Heart right ventricle (tissue), 16 donors: ENCODE data around the gene ABI2. TPM values are rescaled to one million over a fixed set of nuclear protein-coding genes. Genes with fewer than 3 reads are reported as not detected.
"Not testable (repeated sequence)": the region's sequence is repeated elsewhere in the genome, so short reads cannot be mapped to it uniquely, and the experiment has no call there.

ENCODE experiments used
- ATAC-seq, 8 donors: fragments of 200-7000 bp; cut with Tn5 transposase; one replicate each; pipeline ENCODE4 v1.9.1; 2020; ENCODE audit warnings: mild to moderate bottlenecking in 8 of 8, moderate library complexity in 8 of 8, moderate number of reproducible peaks in 1 of 8
- DNase-seq, 2 donors: peaks; one replicate each; pipeline ENCODE4 v3.0.0-alpha.2; 2020
- H3K27ac ChIP-seq, 10 donors: fragments of 200-600 bp; sonication (generic) in 2 of 10; one replicate each; pipeline versions ENCODE4 v1.5.0 to v1.8.0; 2020 to 2022; ENCODE audit warnings: mild to moderate bottlenecking in 3 of 10
- H3K27me3 ChIP-seq, 7 donors: fragments of 200-600 bp; one replicate each; pipeline ENCODE4 v1.8.0; 2021 to 2022; ENCODE audit warnings: mild to moderate bottlenecking in 2 of 7
- H3K36me3 ChIP-seq, 9 donors: fragments of 200-600 bp; sonication (generic) in 1 of 9; one replicate each; pipeline versions ENCODE4 v1.5.0 to v1.8.0; 2020 to 2022; ENCODE audit warnings: mild to moderate bottlenecking in 2 of 9
- H3K4me1 ChIP-seq, 9 donors: fragments of 200-600 bp; sonication (generic) in 1 of 9; one replicate each; pipeline versions ENCODE4 v1.5.0 to v1.8.0; 2020 to 2022; ENCODE audit warnings: mild to moderate bottlenecking in 4 of 9
- H3K4me3 ChIP-seq, 10 donors: fragments of 200-600 bp; sonication (generic) in 2 of 10; one replicate each; pipeline versions ENCODE4 v1.5.0 to v1.8.0; 2020 to 2022; ENCODE audit warnings: mild to moderate bottlenecking in 7 of 10, moderate library complexity in 2 of 10
- H3K9me3 ChIP-seq, 11 donors: fragments of 200-600 bp in 10 of 11; sonication (generic) in 2 of 11; one replicate each; pipeline versions ENCODE4 v1.5.0 to v1.8.0; 2013 to 2022; ENCODE audit warnings: mild to moderate bottlenecking in 2 of 11, control low read depth in 1 of 11, moderate library complexity in 1 of 11
- WGBS, 2 donors: extraction: QIAGEN DNeasy Blood & Tissue Kit; methylation state at CpG; one replicate each; pipeline ENCODE4 v1.1.7; 2013; ENCODE audit warnings: inconsistent platforms in 1 of 2; 5-methylcytosine and 5-hydroxymethylcytosine counted together
- intact Hi-C, 10 donors: fragments of 100-400 bp; cut with DNase I; formaldehyde crosslinking; loops; one replicate each; pipeline versions ENCODE4 v1.11.1 to v1.14.2; 2022
- polyA plus RNA-seq, 2 donors: library from polyadenylated mRNA; stranded (reverse); fragments of 200-250 nt; gene quantifications; one replicate each; pipeline ENCODE4 v1.2.3, GENCODE V29; 2013
- total RNA-seq, 10 donors: library from RNA; stranded (reverse); fragmentation: NEBNext Ultra II Directional in 3 of 10; extraction: Animal tissue kit (Norgen Biotek cat#: 25700) in 3 of 10; gene quantifications; one replicate each; pipeline versions ENCODE4 v1.2.1 to v1.2.4, GENCODE V29; 2021 to 2023
- TF ChIP-seq, protein P1 (sequence below), 9 donors: fragments of 200-600 bp; sonication (generic) in 2 of 9; IDR thresholded peaks; one replicate each; pipeline versions ENCODE4 v1.5.0 to v1.8.0; 2021 to 2022; ENCODE audit warnings: antibody characterized with exemption in 9 of 9, mild to moderate bottlenecking in 5 of 9, moderate library complexity in 1 of 9
- donor health status: Arrhythmogenic right ventricular cardiomyopathy.
- donor health status: ischemic (EF 13 %, LVEDD 7.1; RV severe dilation, severe dysfunction).
- donor health status: healthy with polysubstance abuse.
- donor health status: DM: no; HTN: yes; CAD: no.
- donor health status: DM: no; HTN: no; CAD: no.
- donor health status: ischemic (EF 25% LVEDD 6.9; RV normal size, moderate dysfunction).
- donor health status: ischemic (EF 25% LVEDD 5.7; RV mildly dilated, moderate dysfunction).
- donor health status: healthy.
- donor health status: DM: yes; HTN: yes; CAD: no.
- donor health status: Ischemic cardiomyopathy.
- donor health status: ischemic (EF 35%, LVEDD 5.7; RV mildly dilated, moderate dysfunction).
- donor health status: nonischemic (EF 11% LVEDD 7.7; RV severe dilation, severe dysfunction).
- donor health status: DM: yes; HTN: yes; CAD: no.
- donor health status: PGD.
- donor health status: ischemic (EF 29% LVEDD 5.4; RV normal size, mild dysfunction).
- donor health status: nonischemic (EF 23%, LVEDD 6.1; RV moderate dilation, normal function).

Gene ABI2
- total and polyA plus RNA-seq, 12 donors, result 12.9 to 76.8 (median 55.7) TPM

DNA sequence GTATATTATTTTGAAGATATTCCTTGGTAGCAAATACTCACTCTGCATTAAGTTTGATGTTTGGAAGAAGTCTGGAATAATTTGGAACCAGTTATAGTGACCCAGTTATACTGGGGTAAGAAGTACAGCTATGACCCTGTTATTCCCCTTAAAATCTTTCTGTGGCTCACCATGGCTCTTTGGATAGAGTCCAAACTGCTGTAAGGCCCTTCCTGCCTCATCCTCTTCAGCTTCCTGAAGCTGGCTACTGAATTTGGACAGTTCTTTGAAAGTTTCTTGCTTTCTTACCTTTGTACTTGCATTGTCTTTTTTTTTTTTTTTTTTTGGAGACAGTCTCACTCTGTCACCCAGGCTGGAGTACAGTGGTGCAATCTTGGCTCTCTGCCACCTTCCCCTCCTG lies 85.6 kb downstream of the ABI2 start:
- ATAC-seq, result peak in 1 of 8 donors; percentile 45
- H3K27ac ChIP-seq, result peak overlapping the region in 1 of 10 donors; percentile 9
- H3K9me3 ChIP-seq, result peaks cover 0 to 5% (median 0%) of the 10 kb centered on the region in 11 donors
- TF ChIP-seq, protein P1, sequence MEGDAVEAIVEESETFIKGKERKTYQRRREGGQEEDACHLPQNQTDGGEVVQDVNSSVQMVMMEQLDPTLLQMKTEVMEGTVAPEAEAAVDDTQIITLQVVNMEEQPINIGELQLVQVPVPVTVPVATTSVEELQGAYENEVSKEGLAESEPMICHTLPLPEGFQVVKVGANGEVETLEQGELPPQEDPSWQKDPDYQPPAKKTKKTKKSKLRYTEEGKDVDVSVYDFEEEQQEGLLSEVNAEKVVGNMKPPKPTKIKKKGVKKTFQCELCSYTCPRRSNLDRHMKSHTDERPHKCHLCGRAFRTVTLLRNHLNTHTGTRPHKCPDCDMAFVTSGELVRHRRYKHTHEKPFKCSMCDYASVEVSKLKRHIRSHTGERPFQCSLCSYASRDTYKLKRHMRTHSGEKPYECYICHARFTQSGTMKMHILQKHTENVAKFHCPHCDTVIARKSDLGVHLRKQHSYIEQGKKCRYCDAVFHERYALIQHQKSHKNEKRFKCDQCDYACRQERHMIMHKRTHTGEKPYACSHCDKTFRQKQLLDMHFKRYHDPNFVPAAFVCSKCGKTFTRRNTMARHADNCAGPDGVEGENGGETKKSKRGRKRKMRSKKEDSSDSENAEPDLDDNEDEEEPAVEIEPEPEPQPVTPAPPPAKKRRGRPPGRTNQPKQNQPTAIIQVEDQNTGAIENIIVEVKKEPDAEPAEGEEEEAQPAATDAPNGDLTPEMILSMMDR (IDR thresholded peaks at IDR 0.05), result no peak
- H3K27me3 ChIP-seq, result no peaks in the 10 kb centered on the region
- peaks cover 2 to 26% (median 20%) of the 10 kb centered on the region in 9 donors for H3K4me1 ChIP-seq
- peaks cover 0 to 65% (median 22%) of the 10 kb centered on the region in 9 donors for H3K36me3 ChIP-seq
- intact Hi-C loops, result no loop called here
- DNase-seq, result peak in 1 of 2 donors; percentile 12
- no peak overlapping the region for H3K4me3 ChIP-seq

DNA sequence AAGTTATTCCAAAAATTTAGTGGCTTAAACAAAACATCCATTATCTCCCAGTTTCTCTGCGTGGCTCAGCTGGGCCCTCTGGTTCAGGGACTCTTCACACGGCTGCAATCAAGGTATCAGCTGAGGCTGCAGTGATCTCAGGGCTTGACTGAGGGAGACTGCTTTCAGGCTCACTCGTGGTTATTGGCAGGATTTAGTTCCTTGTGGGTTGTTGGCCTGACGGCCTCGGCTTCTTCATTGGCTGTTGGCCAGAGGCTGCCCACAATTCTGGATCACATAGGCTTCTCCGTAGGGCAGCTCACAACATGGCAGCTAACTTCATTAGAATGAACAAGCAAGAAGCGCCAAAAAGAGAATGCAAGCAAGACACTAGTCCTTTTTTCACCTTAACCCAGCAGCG lies 90.1 kb downstream of the ABI2 start:
- WGBS, 2 donors, result 82 to 86% methylated on average over 8 of the region's 8 CpGs
- ATAC-seq, result no peak
- peaks cover 0 to 11% (median 8%) of the 10 kb centered on the region in 9 donors for H3K4me1 ChIP-seq

DNA sequence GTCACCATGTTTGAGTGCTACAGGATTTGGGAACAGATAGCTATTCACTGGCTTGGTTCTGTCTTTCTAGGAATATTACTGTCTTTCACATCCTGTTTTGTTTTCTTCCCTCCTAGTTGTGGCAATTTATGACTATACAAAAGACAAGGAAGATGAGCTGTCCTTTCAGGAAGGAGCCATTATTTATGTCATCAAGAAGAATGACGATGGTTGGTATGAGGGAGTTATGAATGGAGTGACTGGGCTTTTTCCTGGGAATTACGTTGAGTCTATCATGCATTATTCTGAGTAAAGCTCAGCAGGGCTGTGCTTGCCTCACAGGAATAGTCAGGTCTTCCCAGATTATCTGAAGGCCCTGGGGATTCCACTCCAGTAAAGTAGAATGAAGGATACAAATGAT lies 98.9 kb downstream of the ABI2 start:
- DNase-seq (no peak), ATAC-seq (peak in 1 of 8 donors; percentile 48)
- no peak overlapping the region for H3K4me3 ChIP-seq

More for the DNA sequence above, 90.1 kb downstream of the ABI2 start:
- no peak for DNase-seq
- Histone ChIP-seq H3K27me3 (no peaks in the 10 kb centered on the region), H3K4me3 (no peak overlapping the region), H3K27ac (no peak overlapping the region), H3K9me3 (peaks cover 0 to 9% (median 0%) of the 10 kb centered on the region in 11 donors), H3K36me3 (peaks cover 0 to 73% (median 39%) of the 10 kb centered on the region in 9 donors)
- TF ChIP-seq, protein P1 (IDR thresholded peaks at IDR 0.05), result no peak
- intact Hi-C loops, result no loop called here

DNA sequence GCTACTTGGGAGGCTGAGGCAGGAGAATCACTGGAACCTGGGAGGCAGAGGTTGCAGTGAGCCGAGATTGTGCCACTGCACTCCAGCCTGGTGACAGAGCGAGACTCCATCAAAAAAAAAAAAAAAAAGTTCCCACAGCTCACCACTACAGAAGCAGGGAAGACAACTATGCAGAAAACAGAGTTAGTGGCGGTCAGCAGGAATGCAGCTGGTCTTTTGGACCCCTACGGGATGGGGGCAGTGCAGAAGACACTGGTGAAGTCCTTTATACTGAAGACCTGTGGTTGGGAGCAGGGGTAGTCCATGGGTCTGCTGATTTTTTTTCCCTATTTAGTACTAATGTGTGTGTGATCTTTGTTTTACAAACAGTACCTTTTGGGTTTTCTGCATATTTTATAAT lies 101.4 kb downstream of the ABI2 start:
- peaks cover 0 to 85% (median 6%) of the 10 kb centered on the region in 9 donors for H3K36me3 ChIP-seq
- intact Hi-C loops, H3K9me3 ChIP-seq: not testable (repeated sequence)

More for the DNA sequence above, 98.9 kb downstream of the ABI2 start:
- intact Hi-C loops, result no loop called here
- no peak overlapping the region for H3K27ac ChIP-seq
- TF ChIP-seq, protein P1 (IDR thresholded peaks at IDR 0.05), result no peak
- H3K27me3 ChIP-seq, result no peaks in the 10 kb centered on the region
- peaks cover 0 to 89% (median 14%) of the 10 kb centered on the region in 9 donors for H3K36me3 ChIP-seq
- H3K4me1 ChIP-seq, result peaks cover 0 to 4% (median 0%) of the 10 kb centered on the region in 9 donors
- H3K9me3 ChIP-seq, result no peaks in the 10 kb centered on the region
- WGBS, 2 donors, result 71 to 78% methylated on average over 2 of the region's 2 CpGs

DNA sequence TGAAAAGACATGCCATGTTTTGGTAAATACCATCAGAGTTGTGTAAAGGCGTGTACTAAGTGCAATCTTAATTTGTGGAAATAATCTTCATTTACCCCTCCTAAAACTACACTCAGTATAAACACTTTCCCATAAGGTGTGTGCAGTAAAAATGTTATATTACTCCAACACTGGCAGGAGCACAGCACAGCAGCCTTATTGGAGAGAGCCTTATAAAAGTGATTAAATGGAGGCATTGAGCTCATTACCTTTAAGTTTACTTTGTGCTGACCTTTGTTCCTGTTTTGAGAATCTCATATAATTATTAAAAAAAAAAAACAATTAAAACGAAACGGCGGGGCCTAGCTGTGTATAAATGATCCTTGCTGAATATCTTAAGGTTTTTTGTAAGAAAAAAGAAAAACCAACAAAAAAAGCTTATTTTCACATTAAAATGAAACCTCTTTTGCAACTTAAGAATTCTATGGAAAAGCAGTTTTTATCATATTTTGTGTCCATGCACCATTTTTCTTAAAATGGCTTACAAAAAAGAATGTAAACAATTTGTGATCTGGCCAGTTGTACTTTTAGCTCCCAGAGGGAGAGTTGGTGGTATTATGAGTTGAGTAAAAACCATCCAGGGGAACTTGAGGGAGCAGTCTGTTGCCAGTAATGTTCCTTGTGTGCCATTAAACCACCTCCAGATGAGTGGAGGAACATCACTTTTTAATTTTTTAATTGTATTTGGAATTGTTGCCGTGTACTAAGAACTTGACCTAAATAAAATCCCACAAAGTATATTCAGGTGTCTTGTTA lies 103.4 kb downstream of the ABI2 start:
- TF ChIP-seq, protein P1 (IDR thresholded peaks at IDR 0.05), result no peak
- Histone ChIP-seq H3K36me3 (peaks cover 0 to 80% (median 6%) of the 10 kb centered on the region in 9 donors), H3K4me3 (no peak overlapping the region), H3K27ac (no peak overlapping the region), H3K4me1 (peaks cover 0 to 4% (median 0%) of the 10 kb centered on the region in 9 donors), H3K9me3 (no peaks in the 10 kb centered on the region), H3K27me3 (no peaks in the 10 kb centered on the region)
- intact Hi-C loops, result no loop called here
- DNase-seq, result no peak
- 83 to 91% methylated on average over 5 of the region's 5 CpGs for WGBS, 2 donors
- ATAC-seq, result no peak

More for the DNA sequence above, 101.4 kb downstream of the ABI2 start:
- 99 to 100% methylated on average over 2 to 4 of the region's 4 CpGs for WGBS, 2 donors
- not testable (repeated sequence) for DNase-seq, H3K27me3 ChIP-seq, H3K4me3 ChIP-seq, H3K4me1 ChIP-seq, H3K27ac ChIP-seq, ATAC-seq
